OCI-LY7 (cell line): ENCODE data around the gene SLC6A19. TPM values are rescaled to one million over a fixed set of nuclear protein-coding genes. Genes with fewer than 3 reads are reported as not detected.

Experiments
- BruUV-seq: library from RNA; stranded (reverse); fragments of 400-500 nt; replicated peaks from 2 replicates; lab custom pipeline; 2021; lab: Mats Ljungman, UMichigan
- CTCF ChIA-PET: fragments of 300-600 bp; sonication (Branson Sonifier 250); formaldehyde crosslinking; loops from one replicate; lab custom pipeline; 2022; ENCODE audit warnings: antibody characterized with exemption; ENCODE audit not compliant: unreplicated experiment; lab: Charles Lee
- POLR2A ChIA-PET: fragments of 300-600 bp; sonication (Branson Sonifier 250); formaldehyde crosslinking; loops from one replicate; lab custom pipeline; 2022; ENCODE audit warnings: antibody characterized with exemption; lab: Charles Lee
- DNase-seq: peaks from one replicate; pipeline ENCODE4 v3.0.0-alpha.2; 2015; ENCODE audit warnings: low spot score
- H2AFZ ChIP-seq: fragments of 200-600 bp; sonication (generic), shearing (Covaris generic); 2 replicates; pipeline ENCODE4 v1.6.1; 2014; ENCODE audit warnings: mild to moderate bottlenecking, antibody characterized with exemption, low read length, moderate library complexity
- H3K27ac ChIP-seq: fragments of 200-600 bp; sonication (generic); 2 replicates; pipeline ENCODE4 v1.5.1; 2014; ENCODE audit warnings: mixed run types, low read depth, mild to moderate bottlenecking, moderate library complexity, low read length, inconsistent platforms; ENCODE audit not compliant: poor library complexity, severe bottlenecking
- H3K36me3 ChIP-seq: fragments of 200-600 bp; sonication (generic); 2 replicates; pipeline ENCODE4 v1.6.1; 2014; ENCODE audit warnings: mild to moderate bottlenecking, antibody characterized with exemption, low read length, moderate library complexity, mixed read lengths; ENCODE audit not compliant: insufficient read depth
- H3K4me1 ChIP-seq: fragments of 200-600 bp; sonication (generic); 2 replicates; pipeline ENCODE4 v1.5.1; 2014; ENCODE audit warnings: mild to moderate bottlenecking, low read length; ENCODE audit not compliant: insufficient read depth, poor library complexity, severe bottlenecking
- H3K4me2 ChIP-seq: fragments of 200-600 bp; sonication (generic); 2 replicates; pipeline ENCODE4 v1.6.1; 2014; ENCODE audit warnings: mild to moderate bottlenecking, low read length
- H3K4me3 ChIP-seq: fragments of 200-600 bp; sonication (generic); 2 replicates; pipeline ENCODE4 v1.5.1; 2014; ENCODE audit warnings: mild to moderate bottlenecking, low read depth, low read length; ENCODE audit not compliant: poor library complexity, severe bottlenecking
- H3K79me2 ChIP-seq: fragments of 200-600 bp; sonication (generic); 2 replicates; pipeline ENCODE4 v1.6.1; 2016; ENCODE audit warnings: low read depth, mild to moderate bottlenecking, low read length, moderate library complexity, mixed read lengths; ENCODE audit not compliant: insufficient read depth
- H3K9me2 ChIP-seq: fragments of 200-600 bp; sonication (generic); 2 replicates; pipeline ENCODE4 v1.6.1; 2016; ENCODE audit warnings: mild to moderate bottlenecking, low read length, mixed read lengths; ENCODE audit not compliant: insufficient read depth
- H3K9me3 ChIP-seq: fragments of 200-600 bp; sonication (generic); 2 replicates; pipeline ENCODE4 v1.6.1; 2014; ENCODE audit warnings: mild to moderate bottlenecking, mixed run types, low read length, mixed read lengths
- H4K20me1 ChIP-seq: fragments of 200-600 bp; sonication (generic); 2 replicates; pipeline ENCODE4 v1.6.1; 2014; ENCODE audit warnings: mild to moderate bottlenecking, antibody characterized with exemption, low read length, moderate library complexity, mixed read lengths; ENCODE audit not compliant: insufficient read depth
- EZH2phosphoT487 ChIP-seq: fragments of 200-600 bp; sonication (generic); IDR thresholded peaks from 2 replicates; pipeline ENCODE4 v1.6.1; 2018; ENCODE audit warnings: low read depth, borderline replicate concordance, mild to moderate bottlenecking, mixed run types, antibody characterized with exemption, low read length, moderate library complexity, mixed read lengths
- intact Hi-C: fragments of 100-400 bp; cut with micrococcal nuclease; formaldehyde crosslinking; loops from one replicate; pipeline ENCODE4 v1.10.0; 2022; ENCODE audit not compliant: unreplicated experiment
- total RNA-seq, 2 experiments: library from RNA; depleted of rRNA in 1 of 2; stranded (reverse); fragments of >200 nt in 1 of 2; shearing (Covaris generic) in 1 of 2; gene quantifications; 2 replicates each; pipeline ENCODE4 v1.2.3, GENCODE V29; 2014 to 2022
- TF ChIP-seq, protein P1 (sequence below): fragments of 200-600 bp; sonication (generic); conservative IDR thresholded peaks from 2 replicates; pipeline ENCODE4 v1.5.1; 2014; ENCODE audit warnings: mild to moderate bottlenecking, antibody characterized with exemption, low read length, moderate library complexity, mixed read lengths

SLC6A19 gene
- total RNA-seq, 2 experiments from 2014 or later = not detected

DNA sequence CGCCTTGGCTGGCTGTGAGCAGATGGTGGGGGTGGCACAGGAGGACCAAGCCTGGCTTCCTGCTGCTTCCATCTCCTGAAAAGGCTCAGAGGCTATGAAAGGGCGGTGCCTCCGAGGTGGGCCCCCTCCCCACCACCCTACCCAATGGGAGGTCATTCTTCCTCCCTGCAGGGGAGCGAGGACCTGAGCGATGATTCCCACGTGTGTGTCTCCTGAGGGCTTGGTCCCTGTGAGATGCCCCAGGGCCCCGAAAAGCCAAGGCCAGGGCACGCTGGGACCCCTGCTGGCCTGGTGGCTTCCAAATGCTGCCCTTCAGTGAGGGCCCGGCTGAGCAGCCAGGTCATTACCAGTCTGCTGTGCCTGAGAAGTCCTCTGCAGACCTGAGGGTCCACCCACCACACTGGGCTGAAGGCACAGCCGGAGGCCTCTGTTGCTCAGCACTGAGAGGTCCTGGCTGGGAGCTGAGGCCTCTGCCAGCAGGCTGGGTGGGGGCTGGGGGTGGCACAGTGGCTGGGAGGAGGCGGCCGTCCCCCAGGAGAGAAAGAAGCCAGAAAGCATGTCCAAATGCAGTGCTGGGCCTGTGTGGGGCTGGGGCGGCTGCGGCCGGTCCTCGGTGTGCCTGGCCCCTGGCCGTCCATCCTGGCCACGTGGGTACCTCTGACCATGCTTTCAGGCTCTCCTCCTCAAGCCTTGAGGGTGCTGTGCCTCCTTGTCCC is 14.0 kb upstream of the SLC6A19 start:
- Histone ChIP-seq H3K27ac (no peak overlapping the region), H3K9me3 (no peaks in the 10 kb centered on the region), H3K36me3 (no peaks in the 10 kb centered on the region), H3K4me3 (no peak overlapping the region), H4K20me1 (no peaks in the 10 kb centered on the region), H3K4me2 (no peak overlapping the region), H3K9me2 (no peaks in the 10 kb centered on the region), H2AFZ (no peak overlapping the region), H3K79me2 (no peaks in the 10 kb centered on the region), H3K4me1 (no peaks in the 10 kb centered on the region)
- ChIA-PET CTCF (no interaction called here), POLR2A (no interaction called here)
- BruUV-seq = no TSS peak
- TF ChIP-seq, protein P1, sequence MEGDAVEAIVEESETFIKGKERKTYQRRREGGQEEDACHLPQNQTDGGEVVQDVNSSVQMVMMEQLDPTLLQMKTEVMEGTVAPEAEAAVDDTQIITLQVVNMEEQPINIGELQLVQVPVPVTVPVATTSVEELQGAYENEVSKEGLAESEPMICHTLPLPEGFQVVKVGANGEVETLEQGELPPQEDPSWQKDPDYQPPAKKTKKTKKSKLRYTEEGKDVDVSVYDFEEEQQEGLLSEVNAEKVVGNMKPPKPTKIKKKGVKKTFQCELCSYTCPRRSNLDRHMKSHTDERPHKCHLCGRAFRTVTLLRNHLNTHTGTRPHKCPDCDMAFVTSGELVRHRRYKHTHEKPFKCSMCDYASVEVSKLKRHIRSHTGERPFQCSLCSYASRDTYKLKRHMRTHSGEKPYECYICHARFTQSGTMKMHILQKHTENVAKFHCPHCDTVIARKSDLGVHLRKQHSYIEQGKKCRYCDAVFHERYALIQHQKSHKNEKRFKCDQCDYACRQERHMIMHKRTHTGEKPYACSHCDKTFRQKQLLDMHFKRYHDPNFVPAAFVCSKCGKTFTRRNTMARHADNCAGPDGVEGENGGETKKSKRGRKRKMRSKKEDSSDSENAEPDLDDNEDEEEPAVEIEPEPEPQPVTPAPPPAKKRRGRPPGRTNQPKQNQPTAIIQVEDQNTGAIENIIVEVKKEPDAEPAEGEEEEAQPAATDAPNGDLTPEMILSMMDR = no peak
- no peak for TF ChIP-seq EZH2phosphoT487
- intact Hi-C loops = no loop called here
- DNase-seq = no peak

DNA sequence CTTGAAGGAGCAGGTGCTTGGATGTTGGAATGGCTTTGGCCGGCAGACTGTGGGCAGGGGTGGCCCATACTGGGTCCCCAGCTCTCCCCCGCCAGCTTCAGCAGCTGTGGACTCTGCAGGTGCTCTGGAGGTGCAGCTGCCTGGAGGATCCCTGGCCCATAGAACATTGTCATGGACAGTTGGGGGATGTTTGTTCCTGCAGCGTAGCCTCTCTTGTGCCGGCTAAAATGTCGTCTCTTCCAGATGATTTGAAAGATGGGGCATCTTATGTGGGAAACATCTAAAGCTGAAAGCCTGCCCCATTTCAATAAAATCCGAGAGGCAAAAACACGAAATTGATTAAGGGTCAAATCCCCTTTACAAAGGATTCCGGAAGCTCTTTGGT is 13.5 kb upstream of the SLC6A19 start:
- H3K9me3 ChIP-seq = no peaks in the 10 kb centered on the region
- BruUV-seq = no TSS peak
- no peak overlapping the region for H3K27ac ChIP-seq
- no peak overlapping the region for H2AFZ ChIP-seq
- no peak for TF ChIP-seq EZH2phosphoT487
- TF ChIP-seq, protein P1 = no peak
- no peak for DNase-seq
- ChIA-PET CTCF (no interaction called here), POLR2A (interaction anchor here (0.6 to 0.7 kb wide), 2 partner anchors 9 to 460 kb away, joined by 3 to 4 read pairs; no protein-coding TSS in a partner anchor)
- no peaks in the 10 kb centered on the region for H3K4me1 ChIP-seq
- H3K9me2 ChIP-seq = no peaks in the 10 kb centered on the region
- intact Hi-C loops = no loop called here
- no peak overlapping the region for H3K4me2 ChIP-seq
- no peaks in the 10 kb centered on the region for H3K79me2 ChIP-seq
- no peak overlapping the region for H3K4me3 ChIP-seq
- H3K36me3 ChIP-seq = no peaks in the 10 kb centered on the region
- H4K20me1 ChIP-seq = no peaks in the 10 kb centered on the region

DNA sequence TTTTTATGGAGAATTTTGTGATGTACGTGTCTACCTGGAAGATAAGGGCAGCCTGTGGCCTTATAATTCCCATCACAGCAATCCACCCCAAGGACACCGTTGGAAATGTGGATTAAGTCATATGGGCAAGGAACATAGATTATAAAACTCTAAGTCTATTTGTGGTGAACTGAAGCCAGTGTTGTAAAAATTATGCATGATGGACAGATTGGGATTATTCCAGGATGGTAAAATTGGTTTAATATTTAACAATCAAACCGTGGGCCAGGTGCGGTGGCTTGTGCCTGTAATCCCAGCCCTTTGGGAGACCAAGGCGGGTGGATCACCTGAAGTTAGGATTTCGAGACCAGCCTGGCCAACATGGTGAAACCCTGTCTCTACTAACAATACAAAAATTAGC is 12.9 kb upstream of the SLC6A19 start:
- intact Hi-C loops = no loop called here
- CTCF ChIA-PET = no interaction called here
- BruUV-seq = no TSS peak

More for the DNA sequence above, 12.9 kb upstream of the SLC6A19 start:
- POLR2A ChIA-PET = interaction anchor here (0.6 to 0.7 kb wide), 2 partner anchors 8 to 460 kb away, joined by 3 to 4 read pairs; no protein-coding TSS in a partner anchor
- Histone ChIP-seq H4K20me1 (no peaks in the 10 kb centered on the region), H3K4me3 (no peak overlapping the region), H3K4me1 (no peaks in the 10 kb centered on the region), H3K9me2 (no peaks in the 10 kb centered on the region), H3K4me2 (no peak overlapping the region), H3K27ac (no peak overlapping the region), H3K9me3 (no peaks in the 10 kb centered on the region), H2AFZ (no peak overlapping the region), H3K36me3 (no peaks in the 10 kb centered on the region), H3K79me2 (no peaks in the 10 kb centered on the region)
- TF ChIP-seq, protein P1 = no peak
- TF ChIP-seq EZH2phosphoT487 = no peak
- no peak for DNase-seq
